Fibroblast of lung (primary cell): ENCODE results near the gene MBOAT2. TPM values are rescaled to one million over a fixed set of nuclear protein-coding genes. Genes with fewer than 3 reads are reported as not detected.
A peak's percentile ranks its signal among the peaks of the same experiment; 100 is the strongest.

Experiments used
- DNase-seq, 2 donors: peaks; one replicate each; pipeline versions ENCODE4 v3.0.0 to v3.0.0-alpha.2; 2010; ENCODE audit warnings: low read depth in 2 of 2
- H2AFZ ChIP-seq: 2 replicates; pipeline ENCODE4 v1.5.1; 2012; ENCODE audit warnings: low read length, control low read depth, inconsistent platforms
- H3K27ac ChIP-seq: 2 replicates; pipeline ENCODE4 v1.5.1; 2011; ENCODE audit warnings: low read length, control low read depth; ENCODE audit not compliant: insufficient read depth
- H3K27me3 ChIP-seq: 2 replicates; pipeline ENCODE4 v1.5.1; 2011; ENCODE audit warnings: mild to moderate bottlenecking, low read length; ENCODE audit not compliant: control insufficient read depth, insufficient read depth
- H3K36me3 ChIP-seq: 2 replicates; pipeline ENCODE4 v1.5.1; 2011; ENCODE audit warnings: low read length; ENCODE audit not compliant: control insufficient read depth, insufficient read depth
- H3K4me1 ChIP-seq: 2 replicates; pipeline ENCODE4 v1.5.1; 2011; ENCODE audit warnings: low read length; ENCODE audit not compliant: control insufficient read depth, insufficient read depth; ENCODE audit errors: extremely low read depth
- H3K4me2 ChIP-seq: 2 replicates; pipeline ENCODE4 v1.5.1; 2011; ENCODE audit warnings: low read length, control low read depth; ENCODE audit not compliant: insufficient read depth; ENCODE audit errors: extremely low read depth
- H3K4me3 ChIP-seq, 4 experiments: fragments of 200-600 bp in 1 of 4; sonication (generic) in 1 of 4; replicated peaks in 1 of 4; 2 replicates each; pipeline ENCODE4 v1.5.1; 2011 to 2016; ENCODE audit warnings: low read length in 4 of 4, low read depth in 3 of 4, mild to moderate bottlenecking in 3 of 4, control low read depth in 2 of 4, inconsistent platforms in 1 of 4, mixed read lengths in 1 of 4; ENCODE audit not compliant: insufficient read depth in 1 of 4; ENCODE audit errors: control extremely low read depth in 1 of 4
- H3K79me2 ChIP-seq: 2 replicates; pipeline ENCODE4 v1.5.1; 2012; ENCODE audit warnings: mild to moderate bottlenecking, low read length, inconsistent platforms; ENCODE audit not compliant: control insufficient read depth, insufficient read depth
- H3K9ac ChIP-seq: 2 replicates; pipeline ENCODE4 v1.5.1; 2011; ENCODE audit warnings: mild to moderate bottlenecking, low read length, control low read depth; ENCODE audit not compliant: insufficient read depth
- H3K9me3 ChIP-seq: 2 replicates; pipeline ENCODE4 v1.5.1; 2012; ENCODE audit warnings: low read depth, low read length; ENCODE audit not compliant: control insufficient read depth, insufficient read depth
- H4K20me1 ChIP-seq: 2 replicates; pipeline ENCODE4 v1.5.1; 2011; ENCODE audit warnings: low read length; ENCODE audit not compliant: control insufficient read depth, insufficient read depth; ENCODE audit errors: extremely low read depth
- CTCF ChIP-seq, 2 donors: IDR thresholded peaks in 1 of 2; conservative IDR thresholded peaks in 1 of 2; 1 replicate in 1 of 2; 2 replicates in 1 of 2; pipeline ENCODE4 v1.5.1; 2011 to 2012; ENCODE audit warnings: low read length in 2 of 2, control low read depth in 1 of 2, inconsistent platforms in 1 of 2, low read depth in 1 of 2, mild to moderate bottlenecking in 1 of 2
- EZH2 ChIP-seq: IDR thresholded peaks from 2 replicates; pipeline ENCODE4 v1.5.1; 2012; ENCODE audit warnings: low read length, control low read depth, mild to moderate bottlenecking; ENCODE audit errors: missing control alignments
- polyA plus RNA-seq, 2 donors: library from polyadenylated mRNA; depleted of rRNA in 1 of 2; stranded (reverse) in 1 of 2; unstranded in 1 of 2; fragments of >200 nt; gene quantifications; 2 replicates each; pipeline ENCODE4 v1.2.1, GENCODE V29; 2011 to 2012; ENCODE audit warnings: missing spikeins in 1 of 2
- total RNA-seq: library from RNA; depleted of rRNA; stranded (reverse); fragments of >200 nt; gene quantifications from 2 replicates; pipeline ENCODE4 v1.2.1, GENCODE V29; 2014

The MBOAT2 gene
- total and polyA plus RNA-seq, 2 donors (not counting 1 experiment from before 2014, with no cell fraction given), result 46.4 to 68.3 TPM

- H2AFZ ChIP-seq, result no peak overlapping the region
- H3K79me2 ChIP-seq, result peaks cover 43% of the 10 kb centered on the region
- H3K4me3 ChIP-seq, result no peak overlapping the region
- H3K27ac ChIP-seq, result no peak overlapping the region
- TF ChIP-seq CTCF (conservative IDR thresholded peaks at IDR 0.05 in 1 of 2, IDR thresholded peaks at IDR 0.05 in 1 of 2; ENCODE audit: low read depth in 1 of 2, low read length in 2 of 2) (no peak), EZH2 (no peak)
- H3K4me2 ChIP-seq, result peak overlapping the region; percentile 54
- H4K20me1 ChIP-seq, result no peaks in the 10 kb centered on the region
- no peaks in the 10 kb centered on the region for H3K27me3 ChIP-seq
- peaks cover 10% of the 10 kb centered on the region for H3K4me1 ChIP-seq
- H3K9ac ChIP-seq, result no peak overlapping the region
- no peaks in the 10 kb centered on the region for H3K9me3 ChIP-seq
- no peaks in the 10 kb centered on the region for H3K36me3 ChIP-seq
- DNase-seq, result peak; percentile 49 to 86
These were observed 16.1 kb downstream of the MBOAT2 start for GRCh38 chr2:8987410-8987809.

- no peak overlapping the region for H3K4me3 ChIP-seq
- TF ChIP-seq CTCF (conservative IDR thresholded peaks at IDR 0.05 in 1 of 2, IDR thresholded peaks at IDR 0.05 in 1 of 2; ENCODE audit: low read depth in 1 of 2, low read length in 2 of 2), result peak in 1 of 2 donors; percentile 26
- no peak for TF ChIP-seq EZH2
- DNase-seq, result no peak
- no peaks in the 10 kb centered on the region for H4K20me1 ChIP-seq
- H3K4me1 ChIP-seq, result peaks cover 10% of the 10 kb centered on the region
- H3K27ac ChIP-seq, result no peak overlapping the region
- H3K9me3 ChIP-seq, result no peaks in the 10 kb centered on the region
- no peak overlapping the region for H2AFZ ChIP-seq
- H3K9ac ChIP-seq, result no peak overlapping the region
- no peak overlapping the region for H3K4me2 ChIP-seq
- H3K27me3 ChIP-seq, result no peaks in the 10 kb centered on the region
- H3K79me2 ChIP-seq, result peaks cover 48% of the 10 kb centered on the region
- H3K36me3 ChIP-seq, result no peaks in the 10 kb centered on the region
These were observed 17.0 kb downstream of the MBOAT2 start for GRCh38 chr2:8986327-8986976.

- Histone ChIP-seq H3K4me1 (peaks cover 10% of the 10 kb centered on the region), H3K4me3 (no peak overlapping the region), H3K9ac (no peak overlapping the region), H3K9me3 (no peaks in the 10 kb centered on the region), H3K79me2 (peaks cover 52% of the 10 kb centered on the region), H3K27me3 (no peaks in the 10 kb centered on the region), H4K20me1 (no peaks in the 10 kb centered on the region), H2AFZ (no peak overlapping the region), H3K4me2 (no peak overlapping the region), H3K36me3 (no peaks in the 10 kb centered on the region), H3K27ac (peak overlapping the region; percentile 7)
- DNase-seq, result peak in 1 of 2 donors; percentile 93
- TF ChIP-seq CTCF (conservative IDR thresholded peaks at IDR 0.05 in 1 of 2, IDR thresholded peaks at IDR 0.05 in 1 of 2; ENCODE audit: low read depth in 1 of 2, low read length in 2 of 2), result no peak
- no peak for TF ChIP-seq EZH2
These were observed 17.7 kb downstream of the MBOAT2 start for GRCh38 chr2:8985561-8986326.
